ENCODE measurements around the gene OXCT1. TPM values are rescaled to one million over a fixed set of nuclear protein-coding genes. Genes with fewer than 3 reads are reported as not detected.

Gene OXCT1
- total RNA-seq, 1 experiment from 2014 or later, result 20.6 TPM

DNA sequence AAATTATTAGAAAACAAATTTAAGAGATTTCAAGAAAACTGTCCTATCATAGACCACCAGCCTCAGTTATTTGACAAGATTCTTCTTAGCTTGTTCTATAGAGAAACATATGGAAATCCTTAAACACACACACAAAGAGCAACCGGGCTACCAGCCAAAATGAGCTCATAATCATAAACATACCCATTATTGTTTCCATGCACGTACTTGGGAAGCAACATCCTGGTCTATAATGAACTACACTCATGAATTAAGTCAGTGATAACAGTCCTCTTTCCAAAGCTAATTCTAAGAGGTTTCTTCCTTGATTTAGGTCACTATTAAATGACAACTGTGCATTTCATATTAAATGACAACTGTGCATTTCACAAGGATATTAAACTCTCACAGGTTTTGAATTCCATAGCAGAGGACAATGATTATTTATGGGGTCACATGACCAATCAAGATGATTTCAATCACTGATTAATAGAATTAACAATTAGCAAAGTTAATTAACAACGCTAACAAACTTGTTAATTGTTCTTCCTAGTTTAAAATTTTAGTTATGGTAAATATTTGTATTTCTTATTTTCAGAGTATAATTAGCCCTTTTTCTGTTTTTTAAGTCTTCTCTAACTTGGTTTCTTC, 77.0 kb downstream of the OXCT1 start:
- no peak for ATAC-seq
- Mint-ChIP-seq H3K4me1 (peaks cover 19% of the 10 kb centered on the region), H3K27me3 (ENCODE audit: low read depth) (no peaks in the 10 kb centered on the region), H3K36me3 (no peaks in the 10 kb centered on the region), H3K4me3 (no peak overlapping the region), H3K27ac (no peak overlapping the region), H3K9me3 (no peaks in the 10 kb centered on the region)
- CTCF ChIA-PET, result no interaction called here
- no peak for DNase-seq (ENCODE audit: low spot score)
- POLR2A ChIA-PET, result no interaction called here
- TF ChIP-seq MXD4 (CRISPR knock-in tag; IDR thresholded peaks at IDR 0.05; ENCODE audit: borderline replicate concordance), result no peak
- TF ChIP-seq, protein P1, sequence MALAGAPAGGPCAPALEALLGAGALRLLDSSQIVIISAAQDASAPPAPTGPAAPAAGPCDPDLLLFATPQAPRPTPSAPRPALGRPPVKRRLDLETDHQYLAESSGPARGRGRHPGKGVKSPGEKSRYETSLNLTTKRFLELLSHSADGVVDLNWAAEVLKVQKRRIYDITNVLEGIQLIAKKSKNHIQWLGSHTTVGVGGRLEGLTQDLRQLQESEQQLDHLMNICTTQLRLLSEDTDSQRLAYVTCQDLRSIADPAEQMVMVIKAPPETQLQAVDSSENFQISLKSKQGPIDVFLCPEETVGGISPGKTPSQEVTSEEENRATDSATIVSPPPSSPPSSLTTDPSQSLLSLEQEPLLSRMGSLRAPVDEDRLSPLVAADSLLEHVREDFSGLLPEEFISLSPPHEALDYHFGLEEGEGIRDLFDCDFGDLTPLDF (CRISPR knock-in tag; IDR thresholded peaks at IDR 0.05), result no peak

DNA sequence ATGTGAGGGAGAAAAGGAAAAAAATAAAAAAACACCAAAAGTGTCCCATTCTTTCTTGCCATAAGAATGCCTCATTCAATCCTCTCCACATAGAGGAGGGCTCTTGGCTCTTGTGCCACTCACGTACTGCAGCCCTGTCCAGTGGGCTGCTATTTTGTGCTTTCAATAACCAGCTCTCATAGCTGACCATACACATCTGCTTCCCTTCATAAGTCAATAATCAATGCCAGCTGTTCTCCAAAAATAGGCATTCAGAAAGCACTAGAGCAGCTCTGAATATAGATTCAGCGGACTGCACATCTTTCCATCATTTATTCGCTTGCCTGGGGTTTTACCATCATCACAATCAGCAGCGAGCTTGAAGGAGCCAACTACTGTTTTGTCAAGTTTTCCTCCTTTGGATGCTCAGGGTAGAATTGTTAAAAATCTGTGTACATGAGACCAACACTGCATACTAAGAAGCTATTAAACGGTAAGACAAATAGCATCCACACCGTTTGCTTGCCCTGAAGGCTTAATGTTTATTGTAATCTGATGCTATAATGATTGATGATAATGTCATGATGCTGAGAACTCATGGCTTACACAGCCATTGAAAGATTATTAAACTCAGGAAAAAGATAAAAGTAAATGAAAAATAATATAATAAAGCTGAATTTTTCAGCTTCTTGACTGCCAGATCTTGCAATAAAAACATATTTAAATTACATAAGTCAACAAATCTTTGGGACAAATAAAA, 80.0 kb downstream of the OXCT1 start:
- DNase-seq (ENCODE audit: low spot score) (no peak), ATAC-seq (no peak)
- H3K9me3 Mint-ChIP-seq, result no peaks in the 10 kb centered on the region
- CTCF ChIA-PET, result no interaction called here
- TF ChIP-seq, protein P2, sequence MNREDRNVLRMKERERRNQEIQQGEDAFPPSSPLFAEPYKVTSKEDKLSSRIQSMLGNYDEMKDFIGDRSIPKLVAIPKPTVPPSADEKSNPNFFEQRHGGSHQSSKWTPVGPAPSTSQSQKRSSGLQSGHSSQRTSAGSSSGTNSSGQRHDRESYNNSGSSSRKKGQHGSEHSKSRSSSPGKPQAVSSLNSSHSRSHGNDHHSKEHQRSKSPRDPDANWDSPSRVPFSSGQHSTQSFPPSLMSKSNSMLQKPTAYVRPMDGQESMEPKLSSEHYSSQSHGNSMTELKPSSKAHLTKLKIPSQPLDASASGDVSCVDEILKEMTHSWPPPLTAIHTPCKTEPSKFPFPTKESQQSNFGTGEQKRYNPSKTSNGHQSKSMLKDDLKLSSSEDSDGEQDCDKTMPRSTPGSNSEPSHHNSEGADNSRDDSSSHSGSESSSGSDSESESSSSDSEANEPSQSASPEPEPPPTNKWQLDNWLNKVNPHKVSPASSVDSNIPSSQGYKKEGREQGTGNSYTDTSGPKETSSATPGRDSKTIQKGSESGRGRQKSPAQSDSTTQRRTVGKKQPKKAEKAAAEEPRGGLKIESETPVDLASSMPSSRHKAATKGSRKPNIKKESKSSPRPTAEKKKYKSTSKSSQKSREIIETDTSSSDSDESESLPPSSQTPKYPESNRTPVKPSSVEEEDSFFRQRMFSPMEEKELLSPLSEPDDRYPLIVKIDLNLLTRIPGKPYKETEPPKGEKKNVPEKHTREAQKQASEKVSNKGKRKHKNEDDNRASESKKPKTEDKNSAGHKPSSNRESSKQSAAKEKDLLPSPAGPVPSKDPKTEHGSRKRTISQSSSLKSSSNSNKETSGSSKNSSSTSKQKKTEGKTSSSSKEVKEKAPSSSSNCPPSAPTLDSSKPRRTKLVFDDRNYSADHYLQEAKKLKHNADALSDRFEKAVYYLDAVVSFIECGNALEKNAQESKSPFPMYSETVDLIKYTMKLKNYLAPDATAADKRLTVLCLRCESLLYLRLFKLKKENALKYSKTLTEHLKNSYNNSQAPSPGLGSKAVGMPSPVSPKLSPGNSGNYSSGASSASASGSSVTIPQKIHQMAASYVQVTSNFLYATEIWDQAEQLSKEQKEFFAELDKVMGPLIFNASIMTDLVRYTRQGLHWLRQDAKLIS (CRISPR knock-in tag; IDR thresholded peaks at IDR 0.05; ENCODE audit: borderline replicate concordance), result no peak
- TF ChIP-seq, protein P3, sequence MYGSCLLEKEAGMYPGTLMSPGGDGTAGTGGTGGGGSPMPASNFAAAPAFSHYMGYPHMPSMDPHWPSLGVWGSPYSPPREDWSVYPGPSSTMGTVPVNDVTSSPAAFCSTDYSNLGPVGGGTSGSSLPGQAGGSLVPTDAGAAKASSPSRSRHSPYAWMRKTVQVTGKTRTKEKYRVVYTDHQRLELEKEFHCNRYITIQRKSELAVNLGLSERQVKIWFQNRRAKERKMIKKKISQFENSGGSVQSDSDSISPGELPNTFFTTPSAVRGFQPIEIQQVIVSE (CRISPR knock-in tag; IDR thresholded peaks at IDR 0.05; ENCODE audit: borderline replicate concordance), result no peak
- TF ChIP-seq OVOL2 (CRISPR knock-in tag; IDR thresholded peaks at IDR 0.05; ENCODE audit: borderline replicate concordance) (no peak), CREM (CRISPR knock-in tag; IDR thresholded peaks at IDR 0.05) (no peak), ESRRA (CRISPR knock-in tag; IDR thresholded peaks at IDR 0.05; ENCODE audit: borderline replicate concordance) (no peak), MXD4 (CRISPR knock-in tag; IDR thresholded peaks at IDR 0.05; ENCODE audit: borderline replicate concordance) (no peak), TP53 (CRISPR knock-in tag; IDR thresholded peaks at IDR 0.05) (no peak), ZNF263 (CRISPR knock-in tag; IDR thresholded peaks at IDR 0.05; ENCODE audit: low read depth) (no peak), NFYB (CRISPR knock-in tag; conservative IDR thresholded peaks at IDR 0.05; ENCODE audit: low read depth) (no peak), RELA (CRISPR knock-in tag; IDR thresholded peaks at IDR 0.05; ENCODE audit: borderline replicate concordance) (no peak), ETV6 (CRISPR knock-in tag; IDR thresholded peaks at IDR 0.05) (no peak)
- TF ChIP-seq, protein P4, sequence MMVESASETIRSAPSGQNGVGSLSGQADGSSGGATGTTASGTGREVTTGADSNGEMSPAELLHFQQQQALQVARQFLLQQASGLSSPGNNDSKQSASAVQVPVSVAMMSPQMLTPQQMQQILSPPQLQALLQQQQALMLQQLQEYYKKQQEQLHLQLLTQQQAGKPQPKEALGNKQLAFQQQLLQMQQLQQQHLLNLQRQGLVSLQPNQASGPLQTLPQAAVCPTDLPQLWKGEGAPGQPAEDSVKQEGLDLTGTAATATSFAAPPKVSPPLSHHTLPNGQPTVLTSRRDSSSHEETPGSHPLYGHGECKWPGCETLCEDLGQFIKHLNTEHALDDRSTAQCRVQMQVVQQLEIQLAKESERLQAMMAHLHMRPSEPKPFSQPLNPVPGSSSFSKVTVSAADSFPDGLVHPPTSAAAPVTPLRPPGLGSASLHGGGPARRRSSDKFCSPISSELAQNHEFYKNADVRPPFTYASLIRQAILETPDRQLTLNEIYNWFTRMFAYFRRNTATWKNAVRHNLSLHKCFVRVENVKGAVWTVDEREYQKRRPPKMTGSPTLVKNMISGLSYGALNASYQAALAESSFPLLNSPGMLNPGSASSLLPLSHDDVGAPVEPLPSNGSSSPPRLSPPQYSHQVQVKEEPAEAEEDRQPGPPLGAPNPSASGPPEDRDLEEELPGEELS (CRISPR knock-in tag; IDR thresholded peaks at IDR 0.05), result no peak
- TF ChIP-seq, protein P5, sequence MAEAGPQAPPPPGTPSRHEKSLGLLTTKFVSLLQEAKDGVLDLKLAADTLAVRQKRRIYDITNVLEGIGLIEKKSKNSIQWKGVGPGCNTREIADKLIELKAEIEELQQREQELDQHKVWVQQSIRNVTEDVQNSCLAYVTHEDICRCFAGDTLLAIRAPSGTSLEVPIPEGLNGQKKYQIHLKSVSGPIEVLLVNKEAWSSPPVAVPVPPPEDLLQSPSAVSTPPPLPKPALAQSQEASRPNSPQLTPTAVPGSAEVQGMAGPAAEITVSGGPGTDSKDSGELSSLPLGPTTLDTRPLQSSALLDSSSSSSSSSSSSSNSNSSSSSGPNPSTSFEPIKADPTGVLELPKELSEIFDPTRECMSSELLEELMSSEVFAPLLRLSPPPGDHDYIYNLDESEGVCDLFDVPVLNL (CRISPR knock-in tag; IDR thresholded peaks at IDR 0.05; ENCODE audit: borderline replicate concordance, low read depth), result no peak
- TF ChIP-seq, protein P6, sequence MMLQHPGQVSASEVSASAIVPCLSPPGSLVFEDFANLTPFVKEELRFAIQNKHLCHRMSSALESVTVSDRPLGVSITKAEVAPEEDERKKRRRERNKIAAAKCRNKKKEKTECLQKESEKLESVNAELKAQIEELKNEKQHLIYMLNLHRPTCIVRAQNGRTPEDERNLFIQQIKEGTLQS (CRISPR knock-in tag; conservative IDR thresholded peaks at IDR 0.05), result no peak
- TF ChIP-seq, protein P7, sequence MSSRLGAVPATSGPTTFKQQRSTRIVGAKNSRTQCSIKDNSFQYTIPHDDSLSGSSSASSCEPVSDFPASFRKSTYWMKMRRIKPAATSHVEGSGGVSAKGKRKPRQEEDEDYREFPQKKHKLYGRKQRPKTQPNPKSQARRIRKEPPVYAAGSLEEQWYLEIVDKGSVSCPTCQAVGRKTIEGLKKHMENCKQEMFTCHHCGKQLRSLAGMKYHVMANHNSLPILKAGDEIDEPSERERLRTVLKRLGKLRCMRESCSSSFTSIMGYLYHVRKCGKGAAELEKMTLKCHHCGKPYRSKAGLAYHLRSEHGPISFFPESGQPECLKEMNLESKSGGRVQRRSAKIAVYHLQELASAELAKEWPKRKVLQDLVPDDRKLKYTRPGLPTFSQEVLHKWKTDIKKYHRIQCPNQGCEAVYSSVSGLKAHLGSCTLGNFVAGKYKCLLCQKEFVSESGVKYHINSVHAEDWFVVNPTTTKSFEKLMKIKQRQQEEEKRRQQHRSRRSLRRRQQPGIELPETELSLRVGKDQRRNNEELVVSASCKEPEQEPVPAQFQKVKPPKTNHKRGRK (CRISPR knock-in tag; IDR thresholded peaks at IDR 0.05; ENCODE audit: borderline replicate concordance), result no peak
- POLR2A ChIA-PET, result no interaction called here
- no peaks in the 10 kb centered on the region for H3K36me3 Mint-ChIP-seq
- no peak overlapping the region for H3K27ac Mint-ChIP-seq
- no peaks in the 10 kb centered on the region for H3K27me3 Mint-ChIP-seq (ENCODE audit: low read depth)
- peaks cover 39% of the 10 kb centered on the region for H3K4me1 Mint-ChIP-seq
- H3K4me3 Mint-ChIP-seq, result no peak overlapping the region

All from WTC11 (cell line).